ENCODE data around the gene PACSIN1. TPM values are rescaled to one million over a fixed set of nuclear protein-coding genes. Genes with fewer than 3 reads are reported as not detected.
A peak's percentile ranks its signal among the peaks of the same experiment; 100 is the strongest.

The PACSIN1 gene
- total and polyA plus RNA-seq, 4 donors: 5.8 to 34.8 (median 25.7) TPM

- Histone ChIP-seq H3K27ac (ENCODE audit: low read depth, low read length) (no peak overlapping the region), H3K27me3 (ENCODE audit: control insufficient read depth, insufficient read depth, low read length) (no peaks in the 10 kb centered on the region), H3K9me3 (ENCODE audit: control insufficient read depth, insufficient read depth, low read length) (no peaks in the 10 kb centered on the region), H3K4me3 (ENCODE audit: low read depth, low read length) (no peak overlapping the region), H3K36me3 (ENCODE audit: control insufficient read depth, insufficient read depth, low read length) (no peaks in the 10 kb centered on the region), H3K4me1 (ENCODE audit: control insufficient read depth, insufficient read depth, low read length) (no peaks in the 10 kb centered on the region)
- WGBS (ENCODE audit: insufficient coverage): 61% methylated on average over 14 of the region's 16 CpGs
- no peak for DNase-seq (ENCODE audit: low read depth in 4 of 6, low spot score in 6 of 6)
These were observed 106.1 kb downstream of the PACSIN1 start for GRCh38 chr6:34572021-34572420.

GRCh38 chr6:34572585-34572984 is 106.7 kb downstream of the PACSIN1 start:
- H3K4me1 ChIP-seq (ENCODE audit: control insufficient read depth, insufficient read depth, low read length): no peaks in the 10 kb centered on the region
- no peaks in the 10 kb centered on the region for H3K27me3 ChIP-seq (ENCODE audit: control insufficient read depth, insufficient read depth, low read length)
- no peak overlapping the region for H3K27ac ChIP-seq (ENCODE audit: low read depth, low read length)
- WGBS (ENCODE audit: insufficient coverage): 80% methylated on average over 1 of the region's 6 CpGs
- no peaks in the 10 kb centered on the region for H3K9me3 ChIP-seq (ENCODE audit: control insufficient read depth, insufficient read depth, low read length)
- DNase-seq (ENCODE audit: low read depth in 4 of 6, low spot score in 6 of 6): no peak
- no peak overlapping the region for H3K4me3 ChIP-seq (ENCODE audit: low read depth, low read length)
- no peaks in the 10 kb centered on the region for H3K36me3 ChIP-seq (ENCODE audit: control insufficient read depth, insufficient read depth, low read length)

DNA sequence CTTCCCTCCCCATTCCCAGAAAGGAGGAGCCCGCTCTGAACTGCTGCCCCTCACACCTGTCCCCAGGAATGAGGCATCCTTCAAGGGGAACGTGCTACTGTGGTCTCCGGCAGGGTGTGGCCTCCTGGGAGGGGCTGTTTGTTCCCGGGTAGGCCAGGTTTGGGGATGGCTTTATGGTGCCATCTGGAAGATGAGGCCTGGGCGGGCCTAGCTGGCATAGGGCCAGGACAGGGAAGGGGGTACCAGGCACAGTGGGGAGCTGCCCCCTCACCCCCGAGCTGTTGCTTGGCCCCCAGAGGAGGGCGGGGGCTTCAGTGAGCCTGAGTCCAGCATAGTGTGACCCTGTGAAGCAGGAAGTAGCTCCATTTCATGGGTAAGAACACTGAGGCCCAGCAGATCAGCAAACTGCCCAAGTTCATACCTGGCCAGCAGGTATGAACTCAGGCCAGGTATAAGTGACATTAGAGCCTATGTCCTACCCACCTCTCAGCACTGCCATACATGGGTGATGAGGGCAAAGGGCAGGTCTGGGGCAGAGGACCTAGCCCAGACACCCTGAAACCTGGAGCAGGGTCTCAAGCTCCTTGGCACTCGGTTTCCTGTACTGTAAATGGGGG is 107.8 kb downstream of the PACSIN1 start:
- no peaks in the 10 kb centered on the region for H3K36me3 ChIP-seq (ENCODE audit: control insufficient read depth, insufficient read depth, low read length)
- no peaks in the 10 kb centered on the region for H3K27me3 ChIP-seq (ENCODE audit: control insufficient read depth, insufficient read depth, low read length)
- no peak overlapping the region for H3K4me3 ChIP-seq (ENCODE audit: low read depth, low read length)
- no peaks in the 10 kb centered on the region for H3K4me1 ChIP-seq (ENCODE audit: control insufficient read depth, insufficient read depth, low read length)
- WGBS (ENCODE audit: insufficient coverage): 61% methylated on average over 6 of the region's 8 CpGs
- no peak for DNase-seq (ENCODE audit: low read depth in 4 of 6, low spot score in 6 of 6)
- no peaks in the 10 kb centered on the region for H3K9me3 ChIP-seq (ENCODE audit: control insufficient read depth, insufficient read depth, low read length)
- H3K27ac ChIP-seq (ENCODE audit: low read depth, low read length): no peak overlapping the region

- H3K4me1 ChIP-seq (ENCODE audit: control insufficient read depth, insufficient read depth, low read length): no peaks in the 10 kb centered on the region
- H3K27ac ChIP-seq (ENCODE audit: low read depth, low read length): no peak overlapping the region
- no peak for DNase-seq (ENCODE audit: low read depth in 4 of 6, low spot score in 6 of 6)
- H3K36me3 ChIP-seq (ENCODE audit: control insufficient read depth, insufficient read depth, low read length): no peaks in the 10 kb centered on the region
- 86% methylated on average over 7 of the region's 10 CpGs for WGBS (ENCODE audit: insufficient coverage)
- H3K9me3 ChIP-seq (ENCODE audit: control insufficient read depth, insufficient read depth, low read length): no peaks in the 10 kb centered on the region
- H3K27me3 ChIP-seq (ENCODE audit: control insufficient read depth, insufficient read depth, low read length): no peaks in the 10 kb centered on the region
- H3K4me3 ChIP-seq (ENCODE audit: low read depth, low read length): no peak overlapping the region
These were observed 108.9 kb downstream of the PACSIN1 start for GRCh38 chr6:34574647-34575293.

DNA sequence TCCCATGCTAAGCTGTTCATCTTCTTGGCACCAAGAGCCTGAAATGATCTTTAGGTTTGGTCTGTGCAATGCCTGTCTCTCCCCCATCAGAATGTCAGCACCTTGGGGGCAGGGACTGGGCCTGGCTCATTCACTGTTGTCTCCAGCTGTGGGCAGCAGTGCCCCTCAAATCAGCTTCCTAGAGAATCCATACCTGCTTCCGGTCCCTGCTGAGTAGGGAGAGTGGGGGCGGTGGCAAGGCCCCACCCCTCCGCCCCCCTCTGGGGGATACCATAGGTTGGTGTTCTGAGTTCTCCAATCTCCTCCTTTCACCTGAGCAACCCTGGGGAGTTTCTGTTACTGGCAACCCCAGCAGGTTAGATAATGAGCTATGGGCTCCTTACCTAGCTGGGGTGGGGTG is 109.5 kb downstream of the PACSIN1 start:
- H3K36me3 ChIP-seq (ENCODE audit: control insufficient read depth, insufficient read depth, low read length): no peaks in the 10 kb centered on the region
- DNase-seq (ENCODE audit: low read depth in 4 of 6, low spot score in 6 of 6): no peak
- H3K9me3 ChIP-seq (ENCODE audit: control insufficient read depth, insufficient read depth, low read length): no peaks in the 10 kb centered on the region
- no peaks in the 10 kb centered on the region for H3K4me1 ChIP-seq (ENCODE audit: control insufficient read depth, insufficient read depth, low read length)
- H3K4me3 ChIP-seq (ENCODE audit: low read depth, low read length): no peak overlapping the region
- no peaks in the 10 kb centered on the region for H3K27me3 ChIP-seq (ENCODE audit: control insufficient read depth, insufficient read depth, low read length)
- WGBS (ENCODE audit: insufficient coverage): no CpG with 5 or more reads among the region's 3 CpGs
- no peak overlapping the region for H3K27ac ChIP-seq (ENCODE audit: low read depth, low read length)

- peaks cover 7% of the 10 kb centered on the region for H3K4me1 ChIP-seq (ENCODE audit: control insufficient read depth, insufficient read depth, low read length)
- H3K27me3 ChIP-seq (ENCODE audit: control insufficient read depth, insufficient read depth, low read length): no peaks in the 10 kb centered on the region
- H3K36me3 ChIP-seq (ENCODE audit: control insufficient read depth, insufficient read depth, low read length): no peaks in the 10 kb centered on the region
- DNase-seq (ENCODE audit: low read depth in 4 of 6, low spot score in 6 of 6): no peak
- WGBS (ENCODE audit: insufficient coverage): 94% methylated on average over 12 of the region's 18 CpGs
- no peak overlapping the region for H3K27ac ChIP-seq (ENCODE audit: low read depth, low read length)
- no peak overlapping the region for H3K4me3 ChIP-seq (ENCODE audit: low read depth, low read length)
- no peaks in the 10 kb centered on the region for H3K9me3 ChIP-seq (ENCODE audit: control insufficient read depth, insufficient read depth, low read length)
These were observed 110.5 kb downstream of the PACSIN1 start for GRCh38 chr6:34576286-34576955.

- no peak for DNase-seq (ENCODE audit: low read depth in 4 of 6, low spot score in 6 of 6)
- peaks cover 5% of the 10 kb centered on the region for H3K36me3 ChIP-seq (ENCODE audit: control insufficient read depth, insufficient read depth, low read length)
- no peaks in the 10 kb centered on the region for H3K27me3 ChIP-seq (ENCODE audit: control insufficient read depth, insufficient read depth, low read length)
- H3K27ac ChIP-seq (ENCODE audit: low read depth, low read length): no peak overlapping the region
- WGBS (ENCODE audit: insufficient coverage): 100% methylated on average over 6 of the region's 7 CpGs
- H3K4me3 ChIP-seq (ENCODE audit: low read depth, low read length): no peak overlapping the region
- H3K9me3 ChIP-seq (ENCODE audit: control insufficient read depth, insufficient read depth, low read length): no peaks in the 10 kb centered on the region
- peaks cover 14% of the 10 kb centered on the region for H3K4me1 ChIP-seq (ENCODE audit: control insufficient read depth, insufficient read depth, low read length)
These were observed 112.8 kb downstream of the PACSIN1 start for GRCh38 chr6:34578445-34579262.

DNA sequence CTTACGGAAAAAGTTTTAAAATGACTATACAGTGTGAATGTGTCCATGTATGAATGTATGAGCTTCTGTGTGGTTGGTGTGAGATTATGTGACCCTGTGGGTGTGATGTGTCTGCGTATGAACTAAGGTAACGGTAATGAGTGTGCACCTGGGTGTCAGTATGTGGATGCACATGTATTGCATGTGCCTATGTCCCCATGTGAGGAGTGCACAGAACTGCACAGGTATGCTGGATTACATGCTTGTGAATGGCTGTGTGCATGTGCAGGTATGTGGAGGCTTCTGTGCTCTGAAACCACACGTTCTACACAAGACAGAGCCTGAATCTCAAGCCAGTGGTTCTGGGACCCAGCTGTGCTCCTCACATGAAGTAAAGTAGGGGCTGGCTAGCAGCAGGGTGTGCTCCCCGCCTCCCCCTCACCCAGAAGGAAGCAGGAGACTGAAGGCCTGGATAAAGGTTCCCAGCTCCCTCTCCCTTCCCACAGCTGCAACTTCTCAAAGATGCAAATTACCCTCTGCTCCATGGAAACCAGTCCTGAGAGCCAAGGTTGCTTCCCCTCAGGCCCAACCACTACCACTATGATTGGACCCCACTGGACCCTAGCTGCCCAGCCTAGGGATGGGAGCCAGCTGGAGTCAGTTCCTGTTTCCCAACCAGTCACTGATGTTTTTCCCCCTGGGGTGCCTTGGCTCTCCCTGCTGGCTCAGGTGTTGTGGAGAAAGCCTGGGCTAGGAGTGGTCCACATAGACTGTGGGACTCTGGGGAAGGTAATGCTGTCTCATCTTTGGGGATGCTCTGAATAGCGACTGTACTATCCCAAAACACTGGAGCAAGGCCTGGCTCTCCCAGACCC is 115.1 kb downstream of the PACSIN1 start:
- H3K36me3 ChIP-seq (ENCODE audit: control insufficient read depth, insufficient read depth, low read length): peaks cover 6% of the 10 kb centered on the region
- H3K4me3 ChIP-seq (ENCODE audit: low read depth, low read length): no peak overlapping the region
- no peaks in the 10 kb centered on the region for H3K27me3 ChIP-seq (ENCODE audit: control insufficient read depth, insufficient read depth, low read length)
- DNase-seq (ENCODE audit: low read depth in 4 of 6, low spot score in 6 of 6): peak in 5 of 6 donors; percentile 24 to 76 (median 39)
- no peaks in the 10 kb centered on the region for H3K9me3 ChIP-seq (ENCODE audit: control insufficient read depth, insufficient read depth, low read length)
- H3K27ac ChIP-seq (ENCODE audit: low read depth, low read length): peak overlapping the region; percentile 19
- 80% methylated on average over 5 of the region's 6 CpGs for WGBS (ENCODE audit: insufficient coverage)
- peaks cover 23% of the 10 kb centered on the region for H3K4me1 ChIP-seq (ENCODE audit: control insufficient read depth, insufficient read depth, low read length)

DNA sequence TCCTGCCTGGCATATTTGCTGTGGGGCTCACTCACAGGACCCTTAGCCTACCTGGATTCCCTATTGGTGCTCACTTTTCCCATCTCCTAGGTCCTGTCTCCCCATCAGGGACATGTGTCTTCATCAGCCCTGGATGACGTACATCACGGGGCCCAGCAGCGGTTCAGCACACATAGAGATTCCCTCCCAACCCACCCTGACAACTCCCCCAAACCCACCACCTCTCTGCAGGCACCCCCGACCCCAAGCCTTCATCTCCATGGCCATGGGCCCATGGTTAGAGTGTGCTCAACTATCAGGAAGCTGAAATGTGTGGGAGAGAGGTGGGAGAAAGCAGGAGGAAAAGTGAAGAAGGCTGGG is 115.7 kb downstream of the PACSIN1 start:
- DNase-seq (ENCODE audit: low read depth in 4 of 6, low spot score in 6 of 6): no peak
- H3K27ac ChIP-seq (ENCODE audit: low read depth, low read length): peak overlapping the region; percentile 19
- 67% methylated on average over 3 of the region's 4 CpGs for WGBS (ENCODE audit: insufficient coverage)

More for the DNA sequence above, 115.7 kb downstream of the PACSIN1 start:
- H3K27me3 ChIP-seq (ENCODE audit: control insufficient read depth, insufficient read depth, low read length): no peaks in the 10 kb centered on the region
- H3K36me3 ChIP-seq (ENCODE audit: control insufficient read depth, insufficient read depth, low read length): peaks cover 6% of the 10 kb centered on the region
- peaks cover 28% of the 10 kb centered on the region for H3K4me1 ChIP-seq (ENCODE audit: control insufficient read depth, insufficient read depth, low read length)
- no peak overlapping the region for H3K4me3 ChIP-seq (ENCODE audit: low read depth, low read length)
- no peaks in the 10 kb centered on the region for H3K9me3 ChIP-seq (ENCODE audit: control insufficient read depth, insufficient read depth, low read length)
